GM19438 (cell line): ENCODE data around the gene SETD1B.
A peak's percentile ranks its signal among the peaks of the same experiment; 100 is the strongest.
"Not testable (repeated sequence)": the region's sequence is repeated elsewhere in the genome, so short reads cannot be mapped to it uniquely, and the experiment has no call there.

ENCODE experiments used
- ATAC-seq: cut with Tn5 transposase; IDR thresholded peaks from one replicate; pipeline ENCODE4 v1.9.1; 2021; ENCODE audit warnings: low read depth; ENCODE audit not compliant: unreplicated experiment

The SETD1B gene

GRCh38 chr12:121779422-121779895, 24.4 kb upstream of the SETD1B start:
- no peak for ATAC-seq

DNA sequence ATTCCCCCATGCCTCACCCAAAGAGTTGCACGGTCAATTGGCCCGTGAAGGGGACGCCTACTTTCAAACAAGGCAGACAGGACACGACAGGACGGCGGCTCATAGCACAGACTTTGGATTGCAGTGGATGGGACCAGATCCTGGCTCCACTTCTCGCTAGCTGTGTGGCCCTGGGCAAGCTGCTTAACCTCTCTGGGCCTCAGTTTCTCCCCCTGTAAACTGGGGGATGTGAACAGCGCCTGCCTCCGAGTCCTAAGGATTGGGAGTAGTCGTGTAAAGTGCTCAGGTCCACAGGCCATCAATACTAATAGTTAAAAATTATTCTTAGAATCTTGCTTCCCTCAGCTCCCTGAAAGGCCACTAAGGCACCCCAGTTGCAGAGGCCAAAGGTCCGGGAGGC, 23.4 kb upstream of the SETD1B start:
- ATAC-seq, result no peak

- ATAC-seq, result no peak
These were observed 22.3 kb upstream of the SETD1B start for GRCh38 chr12:121781484-121781997.

DNA sequence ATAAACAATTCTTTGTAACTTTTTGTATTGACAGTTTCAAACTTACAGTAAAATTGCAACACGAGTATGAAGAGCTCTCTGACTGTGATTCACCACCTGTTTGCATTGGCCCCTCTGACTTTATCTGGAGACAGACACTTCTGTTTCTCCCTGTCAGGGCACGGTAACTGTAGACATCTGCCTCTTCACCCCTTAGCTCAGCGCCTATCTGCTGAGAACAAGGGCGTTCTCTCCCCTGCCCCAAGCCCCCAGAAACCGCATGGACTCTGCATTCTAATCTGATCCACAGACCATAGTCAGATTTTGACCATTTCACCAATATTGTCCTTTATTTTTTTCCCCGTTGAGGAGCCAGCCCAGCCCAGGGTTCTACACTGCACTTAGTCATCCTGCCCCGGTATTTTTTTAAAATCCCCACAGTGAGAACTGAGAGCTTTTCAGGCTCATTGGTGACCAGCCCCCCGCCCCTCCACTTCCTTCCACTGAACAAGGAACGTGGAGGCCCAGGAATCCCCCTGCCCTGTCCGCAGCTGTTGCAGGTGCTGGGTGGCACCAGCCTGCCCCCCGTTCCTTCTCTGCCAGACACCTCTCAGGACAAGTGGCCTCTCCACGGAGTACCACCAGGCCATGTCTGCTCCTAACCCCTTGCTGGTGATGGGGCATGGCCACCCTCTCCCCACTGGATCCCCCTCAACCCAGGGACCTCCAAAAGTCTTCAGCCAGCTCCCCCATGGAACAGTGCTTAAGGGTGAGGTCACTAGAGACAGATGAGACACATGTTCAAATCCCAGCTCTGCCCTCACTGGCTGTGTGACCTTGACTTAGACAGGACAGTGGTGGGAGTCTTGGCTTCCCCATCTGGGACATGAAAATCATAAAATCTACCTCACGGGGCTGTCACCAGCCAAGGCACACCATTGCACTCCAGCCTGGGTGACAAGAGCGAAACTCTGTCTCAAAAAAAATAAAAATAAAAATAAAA, 21.5 kb upstream of the SETD1B start:
- no peak for ATAC-seq

- no peak for ATAC-seq
These were observed 20.0 kb upstream of the SETD1B start for GRCh38 chr12:121783766-121784165.

- no peak for ATAC-seq
These were observed 19.3 kb upstream of the SETD1B start for GRCh38 chr12:121784460-121784859.

GRCh38 chr12:121786440-121786825, 17.4 kb upstream of the SETD1B start:
- no peak for ATAC-seq

DNA sequence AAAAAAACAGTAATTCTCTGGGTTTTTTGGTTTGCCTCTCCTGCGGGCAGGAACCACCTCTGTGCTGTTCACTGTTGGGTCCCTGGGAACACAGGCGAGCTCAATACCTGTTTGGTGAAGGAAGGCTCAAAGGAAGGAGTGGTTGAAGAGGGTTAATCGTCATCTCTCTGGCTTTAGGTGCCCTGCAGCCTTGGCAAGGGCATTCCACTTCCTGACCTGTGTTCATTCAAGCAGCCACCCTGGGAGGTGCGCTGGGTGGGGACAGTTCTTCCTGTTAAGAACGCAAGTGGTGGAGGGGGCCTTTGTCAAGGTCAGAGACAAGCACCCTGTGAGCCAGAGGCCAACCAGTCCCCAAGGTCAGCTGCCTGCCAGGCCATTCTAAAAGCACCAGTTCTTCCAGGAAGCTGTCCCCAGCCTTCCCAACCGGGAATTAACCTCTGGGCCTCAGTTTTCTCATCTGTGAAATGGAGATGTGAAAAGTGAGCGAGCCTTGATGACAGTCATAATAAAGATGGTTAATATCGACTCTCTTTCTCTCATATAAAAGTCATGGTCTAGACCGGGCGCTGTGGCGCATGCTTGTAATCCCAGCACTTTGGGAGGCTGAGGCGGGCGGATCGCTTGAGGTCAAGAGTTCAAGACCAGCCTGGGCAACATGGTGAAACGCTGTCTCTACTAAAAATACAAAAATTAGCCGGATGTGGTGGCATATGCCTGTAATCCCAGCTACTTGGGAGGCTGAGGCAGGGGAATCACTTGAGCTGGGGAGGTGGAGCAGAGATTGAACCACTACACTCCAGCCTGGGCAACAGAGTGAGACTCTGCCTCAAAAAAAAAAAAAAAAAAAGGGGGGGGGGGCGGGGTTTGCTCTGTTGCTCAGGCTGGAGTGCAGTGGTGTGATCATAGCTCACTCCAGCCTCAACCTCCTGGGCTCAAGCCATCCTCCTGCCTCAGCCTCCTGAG, 16.5 kb upstream of the SETD1B start:
- ATAC-seq, result no peak

DNA sequence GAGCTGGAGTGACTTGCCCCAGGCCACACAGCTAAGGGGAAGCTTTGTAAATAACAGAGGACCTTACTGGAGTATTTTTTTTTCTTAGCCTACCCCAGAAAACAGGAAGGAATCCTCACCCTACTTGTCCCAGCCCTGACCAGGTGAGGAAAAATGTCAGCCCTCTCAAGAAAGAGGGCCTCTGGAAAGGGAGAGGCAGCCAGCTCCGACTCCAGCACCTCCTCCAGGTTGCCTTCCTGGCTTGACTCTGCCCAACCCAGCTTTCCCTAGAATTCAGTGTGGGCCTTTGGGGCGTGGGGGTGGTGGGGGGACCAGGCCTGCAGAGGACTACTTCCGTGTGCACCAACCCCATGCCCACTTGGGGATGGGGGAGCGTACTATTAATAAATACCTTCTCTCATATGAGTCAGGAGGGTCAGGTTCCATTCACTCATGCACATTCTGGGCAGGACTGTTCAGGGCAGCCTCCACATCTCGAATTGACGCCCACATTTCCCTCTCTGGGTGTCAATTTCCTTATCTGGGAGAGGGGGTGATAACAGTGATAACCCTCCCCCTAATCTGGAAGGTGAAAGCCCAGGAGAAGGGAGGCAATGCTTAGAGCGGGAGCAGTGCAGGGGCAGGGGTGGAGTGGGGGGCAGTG, 15.5 kb upstream of the SETD1B start:
- no peak for ATAC-seq

DNA sequence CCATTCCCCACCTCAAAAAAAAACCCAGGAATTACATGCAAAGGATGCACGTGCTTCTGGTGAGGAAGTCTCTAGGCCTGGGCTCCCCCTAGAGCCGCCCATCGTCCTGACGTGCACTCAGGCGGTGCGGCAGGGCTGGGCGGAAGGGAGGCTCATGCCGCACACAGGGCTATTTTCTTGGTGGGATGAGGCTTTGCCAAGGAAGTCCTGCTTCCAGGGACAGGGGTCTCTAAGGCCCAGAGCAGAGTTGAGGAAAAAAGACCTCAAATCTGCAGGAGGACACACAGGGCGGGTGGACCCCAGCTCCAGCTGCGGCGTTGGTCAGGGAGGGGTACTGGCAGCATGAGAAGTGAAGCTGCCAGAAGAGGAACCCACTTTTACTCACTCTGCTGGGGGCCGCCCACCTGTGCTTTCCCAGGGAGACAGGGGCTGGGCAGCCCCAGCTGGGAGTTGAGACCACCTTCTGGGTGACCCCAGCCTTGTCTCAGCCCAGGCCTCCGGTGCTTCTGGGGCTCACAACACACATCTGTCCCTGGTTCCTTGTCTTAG, 14.5 kb upstream of the SETD1B start:
- ATAC-seq, result no peak

GRCh38 chr12:121789800-121790728, 13.7 kb upstream of the SETD1B start:
- peak; percentile 48 for ATAC-seq

- ATAC-seq, result not testable (repeated sequence)
These were observed 13.0 kb upstream of the SETD1B start for GRCh38 chr12:121790785-121791184.

GRCh38 chr12:121791671-121792551, 11.9 kb upstream of the SETD1B start:
- no peak for ATAC-seq

GRCh38 chr12:121792607-121793439, 11.0 kb upstream of the SETD1B start:
- ATAC-seq, result no peak

GRCh38 chr12:121793440-121793837, 10.4 kb upstream of the SETD1B start, which contains the start of gene RHOF:
Gene RHOF, minus strand, starts transcription at chr12:121793688. Its CDS starts 55 bp downstream, at chr12:121793633.
- peak; percentile 23 for ATAC-seq

GRCh38 chr12:121793838-121794533, 9.8 kb upstream of the SETD1B start:
- ATAC-seq, result peak; percentile 36
